Measurements from ENCODE around the gene HOTAIR. TPM values are rescaled to one million over a fixed set of nuclear protein-coding genes. Genes with fewer than 3 reads are reported as not detected.

Gene HOTAIR
- polyA plus RNA-seq, 1 donor: 2.2 TPM

DNA sequence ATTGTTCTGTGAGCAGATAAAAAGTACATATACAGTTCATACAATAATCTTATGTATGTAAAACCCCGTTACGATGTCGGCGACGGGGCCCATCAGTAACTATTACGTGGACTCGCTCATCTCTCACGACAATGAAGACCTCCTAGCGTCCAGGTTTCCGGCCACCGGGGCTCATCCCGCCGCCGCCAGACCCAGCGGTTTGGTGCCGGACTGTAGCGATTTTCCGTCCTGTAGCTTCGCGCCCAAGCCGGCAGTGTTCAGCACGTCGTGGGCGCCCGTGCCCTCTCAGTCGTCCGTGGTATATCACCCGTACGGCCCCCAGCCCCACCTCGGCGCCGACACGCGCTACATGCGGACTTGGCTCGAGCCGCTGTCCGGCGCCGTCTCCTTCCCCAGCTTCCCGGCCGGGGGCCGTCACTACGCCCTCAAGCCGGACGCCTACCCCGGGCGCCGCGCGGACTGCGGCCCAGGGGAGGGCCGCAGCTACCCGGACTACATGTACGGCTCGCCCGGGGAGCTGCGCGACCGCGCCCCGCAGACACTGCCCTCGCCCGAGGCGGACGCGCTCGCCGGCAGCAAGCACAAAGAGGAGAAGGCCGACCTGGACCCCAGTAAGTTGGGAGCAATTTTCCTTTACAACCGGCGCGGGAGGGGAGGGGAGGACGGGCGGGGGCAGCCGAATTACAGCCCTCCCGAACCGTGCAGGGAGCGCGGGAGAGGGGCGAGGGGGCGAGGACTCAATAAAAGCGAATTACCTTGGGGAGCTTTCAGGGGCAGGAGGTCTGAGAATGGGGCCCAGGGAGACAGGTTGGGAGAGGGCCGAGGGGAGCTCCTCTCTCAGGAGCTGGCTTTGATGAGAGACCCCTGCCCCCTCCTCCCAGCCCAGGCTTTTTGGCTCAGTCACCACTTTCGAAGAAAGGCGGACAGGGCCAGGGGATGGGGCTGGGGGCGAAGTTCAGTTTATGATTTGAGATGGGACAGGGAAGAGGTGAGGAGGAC, 25.7 kb upstream of the HOTAIR start, which contains the start of gene HOXC9:
TSS of gene HOXC9 (plus strand) at position 46 of the 999 bp plus-strand sequence. CDS start at position 74, 28 bp downstream.
- DNase-seq: no peak

DNA sequence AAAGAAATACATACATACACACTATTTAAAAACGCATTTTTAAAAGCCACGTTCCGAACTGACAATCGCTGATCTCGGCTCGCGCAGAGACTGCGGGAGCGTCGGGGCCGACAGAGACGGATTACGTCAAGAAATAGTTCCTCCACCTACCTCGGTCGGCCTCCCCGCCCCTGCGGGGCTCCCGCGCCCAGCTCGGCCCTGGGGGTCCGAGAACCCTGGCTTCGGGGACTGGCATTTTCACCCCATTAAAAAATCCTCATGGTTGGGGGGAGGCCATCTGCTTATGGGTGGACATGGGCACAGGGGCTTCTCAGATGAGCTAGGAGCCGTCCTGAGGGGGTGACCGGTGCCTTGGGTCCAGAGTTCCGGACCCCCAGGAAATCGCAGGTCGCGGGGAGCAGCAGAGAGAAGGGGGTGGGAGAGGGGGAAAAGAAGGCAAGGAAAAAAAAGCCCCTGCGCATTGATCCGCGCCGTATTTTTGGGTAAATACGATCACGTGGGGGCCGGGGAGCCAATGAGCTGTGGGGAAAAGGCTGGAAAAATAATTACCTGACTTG, 24.9 kb upstream of the HOTAIR start:
- no peak for DNase-seq

DNA sequence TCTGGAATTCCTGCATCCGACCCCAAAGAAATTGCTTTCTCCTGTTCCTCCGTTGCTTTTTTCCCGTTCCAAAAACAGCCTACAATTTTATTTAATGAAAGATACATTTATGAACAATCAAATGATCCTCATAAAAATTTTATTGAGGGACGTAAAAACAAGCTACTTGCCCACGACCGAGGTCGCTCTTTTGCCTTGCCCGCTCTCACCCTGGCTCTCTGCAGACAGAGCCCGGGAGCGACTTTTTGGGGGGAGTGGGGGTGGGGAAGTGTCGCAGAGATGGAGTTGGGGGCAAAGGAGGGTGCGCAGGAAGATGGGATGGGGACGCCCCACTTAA, 24.1 kb upstream of the HOTAIR start:
- DNase-seq: no peak

DNA sequence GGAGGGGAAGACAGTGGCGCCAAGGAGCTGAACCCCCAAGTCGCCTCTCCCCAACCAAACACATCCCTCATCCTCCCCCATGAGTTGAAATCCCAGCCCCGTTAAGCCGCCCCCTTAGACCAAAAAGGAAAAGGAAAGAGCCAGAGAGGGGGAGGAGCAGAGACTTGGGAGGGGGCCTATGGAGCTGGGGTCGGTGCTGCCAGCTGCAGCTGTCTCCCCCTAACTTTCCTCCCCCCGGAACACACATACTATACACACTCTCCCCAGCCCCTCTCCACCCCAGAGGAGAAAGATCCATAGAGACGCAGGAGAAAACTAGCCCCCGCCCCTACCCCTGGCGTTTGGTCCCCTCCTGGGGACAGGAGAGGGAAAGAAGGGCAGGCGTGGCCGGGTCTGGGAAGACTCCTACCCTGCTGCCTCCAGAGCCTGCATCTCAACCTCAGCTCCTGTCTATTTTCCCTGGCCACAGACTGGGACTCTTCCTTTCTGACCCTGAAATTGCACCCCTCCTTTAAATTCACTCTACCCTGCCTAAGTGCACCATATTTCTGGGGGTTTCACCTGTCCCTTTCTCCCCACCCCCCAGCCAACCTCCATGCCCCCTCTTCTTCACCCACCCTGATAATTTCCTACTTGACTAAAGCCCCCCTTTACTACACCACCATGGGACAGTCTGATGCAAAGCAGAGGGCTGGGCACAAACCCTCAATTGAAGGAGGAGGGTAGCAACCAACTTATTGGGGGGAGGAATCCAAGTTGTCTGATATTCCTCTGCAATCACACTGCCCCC, 23.6 kb upstream of the HOTAIR start:
- no peak for DNase-seq

DNA sequence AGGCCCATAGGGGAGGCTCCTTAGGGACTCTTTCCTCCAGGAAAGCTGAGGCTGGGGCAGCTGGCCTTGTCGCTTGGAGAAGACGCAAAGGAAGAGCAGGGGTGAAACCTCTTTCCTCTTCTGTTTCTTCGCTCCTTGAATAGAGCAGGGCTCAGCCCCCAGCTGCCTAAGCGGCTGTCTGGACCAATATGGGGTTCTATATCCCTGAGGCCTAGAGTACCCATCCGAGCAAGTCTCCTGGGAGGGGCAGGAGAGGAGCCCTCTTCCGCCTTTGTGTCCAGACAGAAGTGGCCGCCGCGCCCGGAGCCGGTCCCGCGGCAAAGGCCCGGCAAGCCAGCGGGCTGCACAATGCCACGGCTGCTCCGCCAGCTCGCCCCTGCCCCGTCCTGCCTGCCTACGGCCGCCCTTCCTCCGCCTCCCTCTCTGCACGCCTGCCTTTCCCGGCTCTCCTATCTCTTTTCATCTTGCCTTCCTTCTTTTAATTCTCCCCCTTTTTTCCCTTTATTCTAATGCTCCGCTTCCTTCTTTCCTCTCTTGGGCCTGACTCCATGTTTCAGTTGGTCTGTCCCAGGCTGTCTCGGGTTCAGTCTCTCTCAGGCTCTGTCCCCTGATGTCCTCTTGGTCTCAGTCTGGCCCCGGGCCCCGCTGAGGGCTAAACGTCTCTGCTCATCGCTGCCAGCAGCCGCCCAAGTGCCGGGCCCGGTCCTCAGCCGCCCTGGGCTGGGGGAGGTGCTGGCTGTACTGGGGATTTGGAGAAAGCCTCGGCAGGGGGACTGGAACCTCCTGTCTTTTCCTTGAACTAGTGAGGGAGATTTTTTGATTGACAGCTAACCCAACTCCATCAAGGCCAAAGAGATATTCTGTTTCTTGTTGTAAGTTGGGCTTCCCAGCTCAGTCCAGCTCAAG, 22.7 kb upstream of the HOTAIR start:
- no peak for DNase-seq

DNA sequence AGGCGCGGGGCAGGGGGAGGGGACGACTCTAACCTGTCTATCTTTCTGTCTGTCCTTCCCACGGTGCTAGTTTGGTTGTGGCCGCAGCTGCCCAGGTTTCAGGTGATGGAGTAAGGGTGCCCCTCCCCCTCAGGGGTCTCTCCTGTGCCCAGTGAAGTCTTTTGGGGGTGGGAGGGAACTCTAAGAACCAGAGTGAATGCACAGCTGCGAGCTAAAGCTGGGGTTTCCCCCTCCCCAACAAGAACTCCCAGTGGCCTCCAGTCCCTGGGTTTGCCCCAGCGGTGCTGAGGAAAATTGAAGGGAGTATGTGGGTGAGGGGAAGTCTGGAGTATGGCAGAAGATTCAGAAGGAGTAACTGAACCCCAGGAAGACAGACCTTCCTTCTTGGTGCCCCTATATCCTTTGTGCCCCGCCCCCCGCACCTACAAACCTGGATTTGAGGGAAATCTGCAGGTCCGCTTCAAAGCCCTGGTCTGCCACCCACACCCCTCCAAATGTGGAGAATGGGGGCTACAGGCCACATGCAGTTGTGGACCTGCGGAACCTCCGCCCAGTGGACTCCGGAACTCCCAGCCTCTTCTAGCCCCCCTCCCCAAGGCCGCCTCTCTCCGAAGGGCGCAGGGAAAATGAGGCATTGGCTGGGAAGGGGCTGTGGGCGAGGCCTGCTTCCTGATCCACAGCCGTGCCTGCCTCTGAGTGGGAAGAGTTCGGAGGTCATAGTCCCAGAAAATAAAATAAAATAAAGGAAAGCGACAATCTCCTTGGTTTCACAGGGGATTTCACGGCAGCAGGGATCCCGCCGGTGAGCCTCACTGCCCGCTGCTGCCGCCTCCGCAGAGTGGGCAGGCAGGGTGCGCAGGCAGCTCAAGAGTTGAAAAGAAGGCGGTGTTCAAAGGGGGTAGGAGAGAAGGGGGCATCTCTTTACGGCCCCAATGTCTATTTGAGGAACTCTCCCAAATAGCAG, 21.8 kb upstream of the HOTAIR start:
- no peak for DNase-seq

DNA sequence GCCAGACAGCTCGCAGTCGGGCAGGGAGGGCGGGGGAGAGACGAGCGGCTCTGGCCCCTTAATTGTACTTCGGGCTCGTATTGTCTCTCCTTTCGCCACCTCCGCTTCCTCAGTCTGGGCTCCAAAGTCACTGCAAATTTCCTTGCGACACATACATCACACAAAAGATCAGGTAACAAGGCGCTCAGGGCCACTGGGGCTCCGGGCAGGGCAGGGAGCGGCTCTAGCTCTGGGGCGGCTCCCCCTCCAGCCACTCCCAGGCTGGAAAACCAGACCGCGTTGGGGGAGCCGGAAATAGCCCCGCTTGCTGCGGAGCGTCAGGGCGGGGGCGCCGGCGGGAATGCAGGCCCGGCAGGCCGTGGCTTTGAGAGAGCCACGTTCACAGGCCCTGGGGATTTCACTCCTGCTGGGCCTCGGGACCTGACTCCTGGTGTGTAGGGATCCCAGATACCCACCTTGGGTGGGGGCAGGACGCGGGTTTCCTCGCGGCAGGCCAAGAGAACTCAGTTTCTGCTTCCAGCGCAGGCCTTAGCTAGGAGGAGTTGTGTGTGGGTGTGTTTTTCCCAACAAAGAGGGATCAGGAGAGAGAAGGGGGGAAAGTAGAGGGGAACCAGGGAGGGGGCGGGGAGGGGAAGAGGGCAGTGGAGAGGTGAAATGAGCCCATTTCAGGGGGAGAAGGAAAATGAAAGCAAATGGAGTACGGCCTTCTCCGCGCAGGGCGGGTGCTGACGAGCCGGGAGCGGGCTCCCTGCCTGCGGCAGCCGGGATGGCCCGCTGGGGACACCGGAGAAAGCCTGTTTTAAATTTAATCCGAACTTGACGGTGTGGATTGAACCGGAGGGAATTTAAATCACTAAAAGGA, 20.9 kb upstream of the HOTAIR start:
- DNase-seq: no peak

DNA sequence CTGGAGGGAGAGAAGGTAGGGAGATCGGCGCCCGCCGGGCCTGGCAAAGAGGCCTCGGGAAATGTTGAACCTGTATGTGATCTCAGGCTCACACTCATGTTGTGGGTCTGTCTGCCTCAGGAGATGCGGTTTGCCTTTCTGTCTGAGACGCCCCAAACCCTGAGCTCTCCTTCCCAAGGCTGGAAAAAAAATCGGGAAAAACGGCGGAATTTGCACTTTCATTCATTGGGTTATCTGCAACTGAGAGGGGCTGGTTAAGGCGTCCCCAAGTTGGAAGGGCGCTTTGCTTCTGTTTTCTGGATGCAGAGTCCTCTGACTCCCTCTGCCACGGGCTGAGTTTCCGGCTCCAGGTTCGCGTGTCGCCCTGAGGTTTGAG, 20.2 kb upstream of the HOTAIR start:
- DNase-seq: no peak

DNA sequence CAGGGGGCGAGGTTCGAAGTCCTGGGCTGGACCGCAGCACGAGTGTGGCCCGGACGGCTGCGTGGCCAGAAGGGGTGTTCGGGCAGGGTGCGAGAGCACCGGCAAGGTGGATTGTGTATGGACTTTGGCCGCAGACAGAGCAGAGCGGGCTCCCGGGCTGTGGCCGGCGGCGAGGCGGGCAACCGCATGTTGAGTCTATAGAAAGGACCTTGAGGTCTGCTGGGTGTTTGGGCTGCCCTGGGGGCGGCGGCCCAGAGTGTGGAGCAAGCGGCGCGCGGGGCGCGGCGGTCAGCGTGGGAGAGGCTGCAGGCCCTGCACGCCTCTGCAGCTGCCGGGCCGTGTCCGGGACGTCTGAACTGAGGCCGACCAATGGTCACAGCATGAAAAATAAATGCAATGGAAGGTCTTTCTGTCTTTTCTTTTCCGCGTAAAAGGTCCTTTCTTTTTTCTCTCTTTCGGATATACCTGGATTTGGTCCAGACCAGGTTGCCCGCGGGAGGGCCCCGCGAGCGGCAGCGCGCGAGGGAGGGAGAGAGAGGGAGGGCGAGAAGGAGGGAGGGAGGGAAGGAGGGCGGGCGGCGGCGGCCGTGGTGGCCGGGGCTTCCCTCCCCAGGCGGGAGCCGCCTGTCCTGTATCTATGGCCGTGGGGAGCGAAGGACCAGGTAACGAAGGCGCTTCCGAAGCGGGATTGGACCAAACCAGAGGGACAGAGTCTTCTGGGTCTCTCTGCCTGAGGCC, 19.7 kb upstream of the HOTAIR start:
- DNase-seq: no peak

DNA sequence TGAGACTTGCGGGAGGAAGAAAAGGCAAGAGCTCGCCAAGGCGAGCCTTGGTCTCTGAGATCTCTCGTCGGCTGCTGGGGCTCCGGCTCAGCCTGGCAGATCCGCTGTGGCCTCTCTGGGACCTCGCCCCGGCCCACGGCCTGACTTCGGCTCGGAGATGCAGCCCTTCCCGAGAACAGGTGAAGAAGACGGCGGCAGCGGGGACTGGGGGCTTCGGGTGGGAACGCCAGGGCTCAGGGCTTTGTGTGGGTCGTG, 19.2 kb upstream of the HOTAIR start:
- no peak for DNase-seq

DNA sequence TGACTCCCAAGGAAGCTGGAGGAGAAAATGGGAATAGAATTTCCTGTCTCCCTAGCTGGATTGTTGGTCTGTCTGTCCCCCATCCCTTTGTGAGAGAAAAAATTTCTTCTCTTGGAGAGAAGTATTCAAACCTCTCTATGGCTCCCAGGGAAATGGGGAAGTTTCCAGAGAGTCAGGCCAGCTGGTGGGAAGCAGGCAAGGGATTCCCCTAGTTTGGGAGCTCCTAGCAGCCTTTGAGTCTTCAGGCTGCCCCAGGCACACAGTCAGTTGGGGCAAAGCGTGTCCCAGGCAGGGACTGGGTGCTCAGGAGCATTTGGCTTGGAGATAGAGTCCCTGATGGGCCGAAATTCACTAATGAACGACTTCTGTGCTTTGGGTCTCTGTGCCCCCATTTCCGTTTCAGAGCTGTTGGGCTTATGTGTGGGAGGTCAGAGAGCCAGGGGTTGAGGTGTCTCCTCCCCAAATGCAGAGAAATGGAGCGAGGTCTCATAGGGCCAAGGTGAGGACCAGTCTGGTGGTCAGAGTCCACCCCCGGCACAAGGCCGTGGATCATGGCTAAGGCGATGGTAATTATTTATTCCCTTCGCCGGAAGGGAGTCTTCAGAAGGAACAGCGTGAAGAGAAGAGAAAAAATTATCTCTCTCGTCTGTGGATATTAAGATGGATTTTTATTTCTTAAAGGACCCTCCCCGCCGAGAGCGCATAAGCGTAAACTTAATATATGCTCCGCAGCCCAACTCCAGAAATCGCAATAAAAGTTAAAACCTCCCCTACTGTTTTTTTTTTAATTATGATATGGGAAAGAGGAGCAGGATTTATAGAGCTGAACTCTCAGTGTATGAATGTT, 18.6 kb upstream of the HOTAIR start:
- no peak for DNase-seq

DNA sequence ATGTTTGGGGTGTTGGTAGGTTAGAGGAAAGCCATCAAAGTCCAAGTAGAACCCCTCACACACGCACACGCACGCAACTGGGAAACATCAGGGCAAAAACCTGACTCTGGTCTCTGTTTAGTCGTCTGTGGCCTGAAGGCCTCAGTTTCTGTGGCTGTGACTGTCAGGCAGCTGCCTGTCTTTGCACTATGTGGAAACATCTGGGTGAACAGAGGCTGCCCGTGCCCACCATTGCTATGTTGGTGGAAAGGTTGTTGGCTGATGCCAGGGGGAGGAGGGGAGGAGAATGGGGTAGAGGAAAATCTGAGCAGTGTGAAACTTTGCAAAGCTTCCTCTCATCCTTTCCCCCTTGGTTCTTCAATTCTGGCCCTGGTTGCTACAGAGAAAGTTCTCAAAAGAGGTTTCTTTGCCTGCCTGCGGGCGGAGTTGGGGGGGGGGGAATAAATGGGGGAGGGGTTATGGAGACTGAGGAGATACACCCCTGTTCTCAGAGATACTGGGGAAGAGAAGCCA, 17.7 kb upstream of the HOTAIR start:
- DNase-seq: no peak

DNA sequence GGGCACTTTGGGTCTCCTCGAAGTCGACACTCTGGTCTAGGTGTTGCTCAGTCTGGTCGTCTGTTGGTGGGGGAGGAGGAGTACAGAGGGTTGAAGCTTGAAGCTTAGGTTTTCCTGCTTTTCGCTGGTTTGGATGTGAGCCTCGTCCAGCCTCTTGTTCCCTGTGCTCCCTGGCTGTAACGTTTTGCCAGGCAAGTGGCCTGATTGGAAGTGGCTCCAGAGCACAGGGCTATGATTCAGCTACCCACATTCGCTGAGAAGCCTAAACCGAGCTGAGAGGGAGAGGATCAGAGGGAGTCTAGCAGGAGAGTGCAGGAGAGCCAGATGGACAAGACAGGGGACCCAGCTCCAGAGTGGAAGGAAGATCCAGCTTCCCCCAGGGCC, 16.3 kb upstream of the HOTAIR start:
- DNase-seq: no peak

DNA sequence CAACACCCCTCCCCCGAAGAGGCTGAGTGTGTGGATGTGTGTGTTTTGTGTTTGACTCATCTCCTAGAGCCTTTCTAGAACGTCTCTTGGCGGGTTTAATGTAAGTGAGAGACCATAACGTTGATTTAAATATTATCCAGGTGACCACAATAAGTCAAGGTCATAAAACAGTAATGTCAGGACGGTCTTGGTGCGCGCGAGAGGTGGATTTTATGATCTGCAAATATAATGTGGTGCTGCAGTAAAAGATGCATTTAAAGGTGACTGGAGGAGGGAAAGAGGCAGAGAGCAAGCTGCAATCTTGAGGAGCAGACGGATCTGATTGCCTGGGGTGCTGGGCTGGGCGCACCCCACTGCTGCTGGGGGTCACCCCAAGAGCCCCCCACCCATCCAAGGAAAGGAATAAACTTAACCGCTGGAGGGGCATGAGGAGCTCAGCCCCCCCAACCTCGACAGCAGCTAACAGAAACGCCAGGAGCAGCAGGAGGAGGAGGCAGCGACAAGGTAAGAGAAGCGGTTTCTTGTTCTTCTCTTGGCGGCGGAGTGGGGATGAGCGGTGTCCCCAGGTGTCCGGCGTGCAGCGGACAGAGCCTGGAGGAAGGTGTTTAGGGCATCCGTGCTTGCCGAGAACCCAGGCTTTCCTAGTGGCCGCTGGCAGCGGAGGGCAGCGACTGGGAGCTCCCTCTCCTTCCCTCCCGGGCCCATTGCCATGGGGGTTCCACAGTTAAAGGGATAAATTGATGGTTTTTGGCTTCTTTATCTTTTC, 15.7 kb upstream of the HOTAIR start:
- DNase-seq: no peak

DNA sequence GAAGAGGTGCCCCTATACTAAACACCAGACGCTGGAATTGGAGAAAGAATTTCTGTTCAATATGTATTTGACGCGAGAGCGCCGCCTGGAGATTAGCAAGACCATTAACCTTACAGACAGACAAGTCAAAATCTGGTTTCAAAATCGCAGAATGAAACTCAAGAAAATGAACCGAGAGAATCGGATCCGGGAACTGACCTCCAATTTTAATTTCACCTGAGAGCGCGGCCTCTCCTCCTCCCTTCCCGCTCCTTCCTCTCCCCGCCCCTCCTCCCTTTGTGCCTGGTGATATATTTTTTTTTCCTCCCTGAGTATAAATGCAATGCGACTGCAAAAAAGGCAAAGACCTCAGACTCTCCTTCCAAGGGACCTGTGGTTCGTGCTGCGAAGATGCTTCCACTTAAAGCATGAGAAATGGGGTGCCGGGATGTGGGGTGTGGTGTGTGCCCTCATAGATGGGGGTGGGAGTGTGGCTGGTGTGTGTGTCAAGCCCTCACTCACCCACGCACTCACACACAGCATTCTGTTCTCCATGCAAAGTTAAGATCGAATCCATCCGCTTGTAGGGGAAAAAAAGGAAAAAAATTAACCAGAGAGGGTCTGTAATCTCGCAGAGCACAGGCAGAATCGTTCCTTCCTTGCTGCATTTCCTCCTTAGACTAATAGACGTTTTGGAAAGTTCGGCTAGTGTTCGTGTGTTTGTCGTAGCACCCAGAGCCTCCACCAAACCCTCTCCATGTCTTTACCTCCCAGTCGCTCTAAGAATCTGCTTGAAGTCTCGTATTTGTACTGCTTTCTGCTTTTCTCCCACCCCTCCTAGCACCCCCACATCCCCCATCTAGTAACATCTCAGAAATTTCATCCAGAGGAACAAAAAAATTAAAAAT, 14.7 kb upstream of the HOTAIR start:
- no peak for DNase-seq

Measured in left kidney (tissue), 2 donors.